LNCAP (cell line): ENCODE data around the gene GOLGA1.

ENCODE experiments used
- TF ChIP-seq, protein P1 (sequence below): fragments of 450-650 bp; IDR thresholded peaks from 2 replicates; pipeline ENCODE4 v1.5.1; 2017; ENCODE audit warnings: mild to moderate bottlenecking

Gene GOLGA1

DNA sequence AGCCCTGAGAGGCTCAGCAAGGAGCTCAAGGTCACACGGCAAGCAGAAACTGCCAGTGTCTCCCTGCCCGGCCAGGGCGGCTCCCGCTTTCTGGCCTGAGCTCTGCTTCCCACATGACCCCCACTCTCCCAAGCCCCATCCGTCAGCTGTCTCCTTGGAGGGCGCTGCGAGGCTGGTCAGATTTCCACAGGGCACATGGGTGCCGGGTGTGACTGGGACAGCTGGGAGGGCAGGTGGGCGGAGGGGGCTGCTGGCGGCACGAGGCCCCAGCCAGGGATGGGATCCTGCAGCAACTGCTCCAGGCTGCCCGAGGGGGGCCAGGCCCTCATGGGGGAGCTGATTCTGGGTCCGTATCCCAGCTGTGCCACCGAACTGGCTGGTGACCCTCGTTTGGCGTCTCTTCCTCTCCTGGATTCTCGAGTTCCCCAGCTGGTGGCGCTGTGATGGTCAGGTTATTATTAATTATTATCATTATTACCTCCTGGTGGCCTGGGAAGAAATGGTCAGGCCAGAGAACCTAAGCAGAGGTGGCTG lies 100.5 kb downstream of the GOLGA1 start:
- TF ChIP-seq, protein P1, sequence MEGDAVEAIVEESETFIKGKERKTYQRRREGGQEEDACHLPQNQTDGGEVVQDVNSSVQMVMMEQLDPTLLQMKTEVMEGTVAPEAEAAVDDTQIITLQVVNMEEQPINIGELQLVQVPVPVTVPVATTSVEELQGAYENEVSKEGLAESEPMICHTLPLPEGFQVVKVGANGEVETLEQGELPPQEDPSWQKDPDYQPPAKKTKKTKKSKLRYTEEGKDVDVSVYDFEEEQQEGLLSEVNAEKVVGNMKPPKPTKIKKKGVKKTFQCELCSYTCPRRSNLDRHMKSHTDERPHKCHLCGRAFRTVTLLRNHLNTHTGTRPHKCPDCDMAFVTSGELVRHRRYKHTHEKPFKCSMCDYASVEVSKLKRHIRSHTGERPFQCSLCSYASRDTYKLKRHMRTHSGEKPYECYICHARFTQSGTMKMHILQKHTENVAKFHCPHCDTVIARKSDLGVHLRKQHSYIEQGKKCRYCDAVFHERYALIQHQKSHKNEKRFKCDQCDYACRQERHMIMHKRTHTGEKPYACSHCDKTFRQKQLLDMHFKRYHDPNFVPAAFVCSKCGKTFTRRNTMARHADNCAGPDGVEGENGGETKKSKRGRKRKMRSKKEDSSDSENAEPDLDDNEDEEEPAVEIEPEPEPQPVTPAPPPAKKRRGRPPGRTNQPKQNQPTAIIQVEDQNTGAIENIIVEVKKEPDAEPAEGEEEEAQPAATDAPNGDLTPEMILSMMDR = peak; percentile 29; the same call in 1 of the 2 replicates

GRCh38 chr9:124839612-124840299 lies 101.1 kb downstream of the GOLGA1 start:
- TF ChIP-seq, protein P1 = 0 out of 2 replicates have a peak, but pooled peaks have one; percentile 7

- TF ChIP-seq, protein P1 = no peak
Observed at GRCh38 chr9:124835026-124835557, 105.8 kb downstream of the GOLGA1 start.

- TF ChIP-seq, protein P1 = no peak
Observed at GRCh38 chr9:124834591-124834990, 106.3 kb downstream of the GOLGA1 start.

- TF ChIP-seq, protein P1 = no peak
Observed at GRCh38 chr9:124831642-124832364, 109.1 kb downstream of the GOLGA1 start.

DNA sequence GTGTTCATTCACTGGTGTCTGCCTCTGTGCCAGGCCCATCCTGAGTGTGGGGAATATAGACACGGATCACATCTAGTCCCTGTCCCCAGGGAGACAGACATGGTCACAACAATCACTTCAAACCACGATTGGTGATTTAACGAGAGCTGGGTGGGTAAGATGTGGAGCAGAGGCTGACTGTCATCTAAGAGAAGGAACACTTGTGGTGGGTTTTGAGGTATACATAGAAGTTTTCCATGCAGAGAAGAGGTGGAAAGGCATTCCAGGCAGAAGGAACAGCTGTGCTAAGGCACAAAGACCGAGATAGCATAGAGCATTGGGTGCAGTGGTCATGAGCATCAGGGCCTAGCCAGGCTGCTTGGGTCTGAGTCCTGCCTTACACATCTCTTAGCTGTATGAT lies 110.3 kb downstream of the GOLGA1 start:
- TF ChIP-seq, protein P1 = no peak

DNA sequence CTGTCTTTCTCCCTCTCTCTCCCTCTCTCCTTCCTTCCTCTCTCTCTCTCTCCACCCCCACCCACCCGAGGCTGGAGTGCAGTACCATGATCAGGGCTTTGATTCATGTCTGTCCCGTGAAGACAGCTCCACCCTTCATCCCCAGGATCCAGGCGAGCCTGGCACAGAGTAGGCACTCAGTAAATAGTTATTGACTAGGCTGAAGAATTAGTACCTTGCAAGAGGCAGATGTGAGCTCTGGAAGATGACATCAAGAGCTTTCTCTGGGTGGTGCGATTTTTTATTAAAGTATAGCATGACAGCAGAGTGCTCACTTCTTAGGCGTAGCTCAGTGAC lies 111.6 kb downstream of the GOLGA1 start:
- TF ChIP-seq, protein P1 = no peak
